Skin epidermis (tissue), 12 donors: Measurements from ENCODE around the gene RTP1.
"Not testable (repeated sequence)": the region's sequence is repeated elsewhere in the genome, so short reads cannot be mapped to it uniquely, and the experiment has no call there.

ENCODE experiments used
- H3K27ac ChIP-seq, 21 experiments: fragments of 200-600 bp; sonication (generic) in 11 of 21; one replicate each; pipeline ENCODE4 v1.5.0; 2020; ENCODE audit warnings: mild to moderate bottlenecking in 3 of 21, inconsistent platforms in 2 of 21, moderate library complexity in 2 of 21
- H3K4me3 ChIP-seq, 7 experiments: fragments of 200-600 bp; sonication (generic) in 2 of 7; one replicate each; pipeline ENCODE4 v1.5.0; 2020; ENCODE audit warnings: inconsistent platforms in 2 of 7, mild to moderate bottlenecking in 2 of 7, moderate library complexity in 1 of 7

RTP1 gene

GRCh38 chr3:187230011-187230410 lies 32.7 kb downstream of the RTP1 start:
- Histone ChIP-seq H3K4me3 (no peak overlapping the region), H3K27ac (no peak overlapping the region)

GRCh38 chr3:187236962-187237361 lies 39.7 kb downstream of the RTP1 start:
- H3K27ac ChIP-seq = no peak overlapping the region
- no peak overlapping the region for H3K4me3 ChIP-seq

- Histone ChIP-seq H3K4me3 (no peak overlapping the region), H3K27ac (no peak overlapping the region)
Measured at GRCh38 chr3:187237741-187238140, 40.5 kb downstream of the RTP1 start.

- Histone ChIP-seq H3K27ac (no peak overlapping the region), H3K4me3 (no peak overlapping the region)
Measured at GRCh38 chr3:187238239-187238638, 41.0 kb downstream of the RTP1 start.

GRCh38 chr3:187238835-187239234 lies 41.5 kb downstream of the RTP1 start:
- H3K27ac ChIP-seq, H3K4me3 ChIP-seq: not testable (repeated sequence)

- H3K4me3 ChIP-seq = no peak overlapping the region
- H3K27ac ChIP-seq = no peak overlapping the region
Measured at GRCh38 chr3:187242435-187242834, 45.1 kb downstream of the RTP1 start.

- H3K4me3 ChIP-seq = no peak overlapping the region
- H3K27ac ChIP-seq = no peak overlapping the region
Measured at GRCh38 chr3:187242900-187243299, 45.6 kb downstream of the RTP1 start.

- Histone ChIP-seq H3K27ac (no peak overlapping the region), H3K4me3 (no peak overlapping the region)
Measured at GRCh38 chr3:187243933-187244524, 46.7 kb downstream of the RTP1 start.

GRCh38 chr3:187247398-187247797 lies 50.1 kb downstream of the RTP1 start:
- Histone ChIP-seq H3K4me3 (no peak overlapping the region), H3K27ac (no peak overlapping the region)
